HG02623 (cell line): ENCODE results near the gene GRPEL2.

Experiments
- ATAC-seq: cut with Tn5 transposase; IDR thresholded peaks from one replicate; pipeline ENCODE4 v1.9.1; 2021; ENCODE audit warnings: moderate library complexity; ENCODE audit not compliant: unreplicated experiment

Gene GRPEL2

DNA sequence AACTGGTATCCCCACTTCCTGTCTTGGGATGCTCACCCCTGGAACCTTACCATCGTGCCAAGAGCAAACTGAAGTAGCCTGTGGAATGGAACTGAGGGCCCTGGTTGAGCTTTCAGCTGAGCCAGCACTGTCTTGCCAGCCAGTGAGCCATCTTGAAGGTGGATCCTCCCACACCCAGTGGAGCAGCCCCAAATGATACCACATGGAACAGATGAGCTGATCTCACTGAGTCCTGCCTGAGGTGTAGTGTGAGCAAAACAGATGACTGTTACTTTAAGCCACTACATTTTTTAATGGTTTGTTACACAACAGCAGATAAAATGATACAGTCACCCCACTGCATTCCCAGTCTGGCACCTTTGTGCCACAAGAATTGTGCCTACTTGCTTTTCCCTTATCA lies 10.4 kb downstream of the GRPEL2 start:
- no peak for ATAC-seq

DNA sequence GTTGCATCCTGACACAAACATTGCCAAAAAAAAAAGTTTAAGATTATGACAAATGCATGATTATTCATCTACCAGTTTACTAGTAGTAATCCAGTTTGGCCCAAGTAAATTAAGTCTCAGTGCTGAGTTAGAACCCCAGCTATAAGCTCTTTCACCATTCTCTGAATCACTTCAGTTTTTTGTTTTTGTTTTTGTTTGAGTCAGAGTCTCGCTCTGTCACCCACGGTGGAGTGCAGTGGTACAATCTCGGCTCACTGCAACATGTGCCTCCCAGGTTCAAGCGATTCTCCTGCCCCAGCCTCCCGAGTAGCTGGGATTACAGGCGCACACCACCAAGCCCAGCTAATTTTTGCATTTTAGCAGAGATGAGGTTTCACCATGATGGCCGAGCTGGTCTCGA lies 11.1 kb downstream of the GRPEL2 start:
- no peak for ATAC-seq

GRCh38 chr5:149357370-149358293 lies 12.3 kb downstream of the GRPEL2 start, which contains the start of gene PCYOX1L:
Gene PCYOX1L, plus strand, starts transcription at chr5:149358046. Its CDS starts 23 bp downstream, at chr5:149358069.
- ATAC-seq = peak; percentile 100

- no peak for ATAC-seq
These were observed 13.0 kb downstream of the GRPEL2 start for GRCh38 chr5:149358294-149358651.

GRCh38 chr5:149358868-149359495 lies 13.7 kb downstream of the GRPEL2 start:
- no peak for ATAC-seq

GRCh38 chr5:149360272-149360671 lies 15.0 kb downstream of the GRPEL2 start:
- no peak for ATAC-seq

DNA sequence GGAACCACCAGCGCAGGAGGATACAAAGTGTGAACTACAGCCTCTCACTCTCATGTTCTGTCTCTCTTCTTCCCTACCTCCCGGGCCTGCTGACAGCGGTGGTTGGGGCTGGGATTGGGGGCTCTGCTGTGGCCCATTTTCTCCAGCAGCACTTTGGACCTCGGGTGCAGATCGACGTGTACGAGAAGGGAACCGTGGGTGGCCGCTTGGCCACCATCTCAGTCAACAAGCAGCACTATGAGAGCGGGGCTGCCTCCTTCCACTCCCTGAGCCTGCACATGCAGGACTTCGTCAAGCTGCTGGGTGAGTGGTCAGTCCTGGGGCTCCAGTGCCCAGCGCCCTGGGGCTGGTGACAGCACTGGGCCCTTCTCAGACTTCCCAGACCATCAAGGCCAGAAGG lies 17.2 kb downstream of the GRPEL2 start:
- ATAC-seq = no peak

GRCh38 chr5:149363358-149363757 lies 18.1 kb downstream of the GRPEL2 start:
- no peak for ATAC-seq

GRCh38 chr5:149363936-149364335 lies 18.6 kb downstream of the GRPEL2 start:
- ATAC-seq = no peak

GRCh38 chr5:149364719-149365118 lies 19.4 kb downstream of the GRPEL2 start:
- ATAC-seq = no peak

DNA sequence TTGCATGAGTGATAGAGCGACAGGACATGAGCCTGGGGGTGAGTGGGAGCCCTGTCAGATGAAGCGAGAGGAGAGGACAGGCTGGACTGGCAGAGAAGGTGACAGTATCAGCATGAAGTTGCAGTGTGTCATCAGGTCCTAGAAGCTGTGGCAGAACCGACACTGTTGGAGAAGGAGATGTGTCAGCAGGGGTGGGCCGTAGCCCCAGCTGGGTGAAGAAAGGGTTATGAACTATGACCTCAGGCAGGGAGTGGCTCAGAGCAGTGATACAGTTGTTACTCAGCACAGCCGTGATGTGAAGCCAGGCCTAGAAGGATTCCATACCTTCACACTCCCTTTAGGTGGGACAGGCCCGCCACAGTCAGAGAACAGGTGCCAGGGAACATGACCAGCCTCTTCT lies 20.1 kb downstream of the GRPEL2 start:
- ATAC-seq = no peak

DNA sequence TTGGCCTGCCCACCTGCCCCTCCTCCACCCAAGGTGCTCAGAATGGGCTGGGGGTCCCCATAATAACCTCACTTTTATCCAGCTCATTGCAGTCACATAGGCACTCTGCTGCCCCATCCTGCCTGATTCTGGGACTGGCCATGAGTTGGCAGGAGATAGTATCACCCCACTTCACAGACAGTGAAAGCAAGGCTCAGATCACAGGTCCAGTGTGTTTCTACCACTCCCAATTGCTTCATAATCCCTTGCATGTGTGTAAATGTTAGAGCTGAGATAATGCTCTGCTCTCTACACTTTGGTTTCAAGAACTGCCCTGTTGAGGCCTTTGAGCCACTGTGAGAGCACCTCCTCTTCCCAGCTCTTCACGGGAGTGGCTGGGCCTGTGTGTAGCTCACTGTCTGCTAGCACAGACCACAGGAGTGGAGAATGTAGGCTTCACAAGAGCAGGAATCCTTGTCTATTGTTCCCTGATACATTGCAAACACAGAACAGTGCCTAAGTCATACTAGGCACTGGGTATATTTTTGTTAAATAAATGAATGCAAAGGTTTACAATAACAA lies 20.9 kb downstream of the GRPEL2 start:
- ATAC-seq = no peak

DNA sequence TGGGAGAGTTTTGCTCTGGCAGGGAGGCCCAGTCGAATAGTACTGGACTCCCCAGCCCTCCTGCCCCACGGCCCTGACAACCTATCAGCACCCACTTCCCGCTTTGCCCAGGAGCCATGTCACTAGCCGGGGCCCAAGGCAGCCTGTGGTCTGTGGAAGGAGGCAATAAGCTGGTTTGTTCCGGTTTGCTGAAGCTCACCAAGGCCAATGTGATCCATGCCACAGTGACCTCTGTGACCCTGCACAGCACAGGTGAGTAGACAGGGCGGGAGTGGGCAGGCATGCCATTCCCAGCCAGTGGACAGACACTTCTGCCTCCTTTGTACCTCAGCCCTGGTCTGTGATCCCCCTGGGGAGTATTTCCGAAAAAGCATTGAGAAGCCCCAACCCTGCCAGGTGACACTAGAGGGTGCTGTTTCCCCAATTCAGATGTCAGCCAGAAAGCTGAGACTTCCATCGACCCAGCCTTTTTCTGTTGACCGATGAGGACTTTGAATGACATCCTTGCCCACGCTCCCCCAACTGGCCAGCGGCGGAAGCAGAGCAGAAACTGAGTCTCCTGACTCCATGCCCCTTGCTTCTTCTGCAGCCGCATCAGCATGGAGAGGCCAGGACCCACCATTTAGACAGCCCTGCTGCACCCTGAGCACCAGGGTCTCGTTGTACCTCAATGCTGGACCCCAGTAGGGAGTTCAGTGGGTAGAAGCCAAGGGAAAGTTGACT lies 22.1 kb downstream of the GRPEL2 start:
- ATAC-seq = peak; percentile 69

- ATAC-seq = no peak
These were observed 22.8 kb downstream of the GRPEL2 start for GRCh38 chr5:149367972-149368645.

GRCh38 chr5:149370878-149371277 lies 25.6 kb downstream of the GRPEL2 start:
- no peak for ATAC-seq

GRCh38 chr5:149371296-149371962 lies 26.1 kb downstream of the GRPEL2 start:
- ATAC-seq = peak; percentile 85

DNA sequence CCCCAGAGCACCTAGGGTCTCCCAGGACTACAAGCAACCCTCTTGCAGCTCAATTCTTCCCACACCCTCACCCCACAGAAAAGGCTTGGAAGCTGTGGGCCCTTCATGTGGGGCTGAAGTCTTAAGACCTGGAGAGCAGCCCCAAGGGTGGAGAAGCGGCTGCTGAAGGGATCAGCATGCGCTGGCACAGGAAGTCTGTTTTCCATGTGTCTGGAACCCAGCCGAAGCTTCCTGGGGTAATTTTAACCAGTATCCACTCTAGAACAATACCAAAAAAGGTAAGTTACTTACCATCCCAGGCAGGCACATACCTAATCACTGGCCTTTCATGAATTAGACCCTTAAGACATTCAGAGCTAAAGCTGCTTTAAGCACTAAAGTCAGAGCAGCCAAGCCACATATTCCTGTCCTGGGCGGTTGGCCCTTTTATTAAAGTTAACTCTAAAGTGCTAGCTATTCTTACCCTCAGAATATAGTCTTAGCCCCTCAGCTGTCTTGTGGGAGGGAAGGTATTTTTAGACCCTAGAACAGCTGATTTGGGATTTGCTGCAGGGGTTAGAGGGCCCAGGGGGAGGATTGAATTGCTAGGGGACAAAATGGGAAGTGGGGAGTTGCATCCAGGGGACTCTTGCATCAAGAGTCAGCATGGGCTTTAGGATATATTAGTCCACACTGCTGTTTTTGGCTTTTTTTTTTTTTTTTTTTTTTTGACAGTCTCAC lies 26.9 kb downstream of the GRPEL2 start:
- ATAC-seq = no peak

DNA sequence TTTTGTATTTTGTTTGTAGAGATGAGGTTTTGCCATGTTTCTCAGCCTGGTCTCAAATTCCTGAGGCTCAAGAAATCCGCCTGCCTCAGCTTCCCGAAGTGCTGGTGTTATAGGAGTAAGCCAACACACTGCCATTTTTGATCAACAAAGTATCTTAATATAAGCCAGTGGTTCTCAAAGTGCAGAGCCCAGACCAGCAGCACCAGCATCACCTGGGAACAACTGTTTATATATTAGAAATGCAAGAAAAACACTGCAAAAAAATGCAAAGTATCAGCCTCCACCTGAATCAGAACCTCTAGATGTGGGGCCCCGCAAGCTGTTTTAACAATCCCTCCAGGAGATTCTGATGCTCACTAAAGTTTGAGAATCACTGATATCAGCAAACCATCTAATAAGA lies 27.6 kb downstream of the GRPEL2 start:
- no peak for ATAC-seq

DNA sequence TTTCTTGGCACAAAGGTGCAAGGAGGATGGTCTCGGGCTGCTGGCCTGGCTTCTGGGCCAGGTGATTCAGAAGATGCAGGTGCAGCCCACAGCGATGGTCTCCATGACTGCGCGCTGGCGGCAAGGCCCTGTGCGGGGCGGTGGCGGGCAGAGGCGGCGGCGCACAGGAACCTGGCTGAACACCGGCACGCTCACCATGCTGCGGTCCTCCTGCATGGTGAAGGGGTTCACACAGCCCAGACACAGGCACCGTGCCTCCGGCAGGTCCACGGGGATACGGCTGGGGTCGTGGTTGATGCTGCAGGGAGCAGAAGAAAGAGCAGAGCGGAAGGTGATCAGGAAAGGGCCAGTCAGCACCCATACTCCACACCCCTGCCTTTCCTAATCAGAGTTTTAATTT lies 29.0 kb downstream of the GRPEL2 start:
- ATAC-seq = no peak

DNA sequence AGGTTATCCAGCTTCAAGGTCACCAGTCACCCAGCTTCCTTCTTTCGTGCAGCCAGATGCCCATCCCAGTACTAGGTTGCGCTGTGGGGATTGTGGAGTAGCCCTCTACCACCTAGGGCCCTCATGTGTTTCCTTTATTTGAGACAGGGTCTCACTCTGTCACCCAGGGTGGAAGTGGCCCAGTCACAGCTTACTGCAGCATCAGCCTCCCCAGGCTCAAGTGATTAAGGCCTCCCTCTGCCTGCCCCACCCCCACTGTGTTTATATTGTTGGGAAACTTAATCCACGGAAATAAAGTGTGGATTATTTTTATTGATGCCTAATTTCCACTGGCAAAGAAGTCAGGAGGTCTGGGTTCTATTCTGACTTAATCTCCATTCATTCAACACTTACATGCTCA lies 29.5 kb downstream of the GRPEL2 start:
- no peak for ATAC-seq
